AG20443 (cell line): Measurements from ENCODE around the gene ATP2B2.
"Not testable (repeated sequence)": the region's sequence is repeated elsewhere in the genome, so short reads cannot be mapped to it uniquely, and the experiment has no call there.

Experiments used
- DNase-seq: peaks from one replicate; pipeline ENCODE4 v3.0.0; 2012; ENCODE audit warnings: low spot score, mixed read lengths

Gene ATP2B2

DNA sequence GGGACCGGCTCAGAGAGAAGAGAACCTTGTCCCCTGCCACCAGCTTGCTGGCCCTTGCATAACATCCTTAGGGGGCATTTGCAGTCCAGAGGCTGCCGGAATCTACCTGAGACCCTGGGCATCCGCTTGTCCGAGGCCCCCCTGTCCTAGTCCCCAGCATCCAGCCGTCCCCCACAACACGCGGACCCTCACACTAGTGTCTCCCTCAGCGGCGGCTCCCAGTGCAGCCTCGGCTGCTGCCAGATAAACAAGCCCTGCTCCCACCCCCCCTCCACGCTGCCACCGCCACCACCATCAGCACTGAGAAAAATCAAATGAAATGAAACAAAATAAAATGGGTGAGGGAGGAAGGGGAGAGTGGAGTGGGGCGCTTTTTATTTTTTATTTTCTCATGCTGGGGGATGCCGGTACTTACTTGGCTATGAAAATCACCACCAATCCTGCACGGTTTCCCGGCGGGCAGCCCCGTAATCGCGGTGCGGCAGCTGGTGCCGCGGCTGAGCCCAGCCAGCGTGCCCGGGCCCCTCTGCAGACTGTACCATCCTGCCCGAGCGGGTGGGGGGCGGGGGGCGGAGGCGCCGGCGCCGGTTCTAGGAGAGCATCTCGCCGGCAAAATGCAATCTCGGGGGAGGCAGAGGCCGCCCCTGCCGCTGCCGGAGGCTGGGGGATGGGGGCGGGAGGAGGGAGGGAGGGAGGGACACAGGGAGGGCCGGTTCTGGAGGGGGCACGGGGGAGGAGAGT is at the start of gene ATP2B2:
ATP2B2 (minus strand) TSS at position 537 of the 741 bp plus-strand sequence. CDS start 56,043 bp downstream, outside the sequence.
- DNase-seq: peak; percentile 43

DNA sequence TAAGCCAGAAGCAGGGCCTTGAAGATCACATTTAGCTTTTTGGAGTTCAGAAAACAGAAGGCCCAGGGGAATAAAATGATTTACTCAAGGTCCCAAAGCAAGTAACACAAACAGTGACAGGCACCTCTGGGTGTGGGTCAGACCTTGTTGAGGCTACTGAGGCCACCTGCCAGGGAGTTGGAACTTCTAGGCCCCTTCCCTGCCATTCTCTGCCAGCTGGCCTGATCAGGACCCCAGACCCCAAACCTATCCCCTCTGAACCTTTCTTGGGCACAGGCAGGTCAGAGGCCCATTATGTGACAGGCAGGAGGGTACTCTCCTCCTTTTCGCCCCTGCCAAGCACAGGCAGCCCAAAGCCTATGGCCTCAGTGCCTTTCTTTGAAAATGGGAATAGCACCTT is 49.4 kb upstream of the ATP2B2 start:
- DNase-seq: no peak

DNA sequence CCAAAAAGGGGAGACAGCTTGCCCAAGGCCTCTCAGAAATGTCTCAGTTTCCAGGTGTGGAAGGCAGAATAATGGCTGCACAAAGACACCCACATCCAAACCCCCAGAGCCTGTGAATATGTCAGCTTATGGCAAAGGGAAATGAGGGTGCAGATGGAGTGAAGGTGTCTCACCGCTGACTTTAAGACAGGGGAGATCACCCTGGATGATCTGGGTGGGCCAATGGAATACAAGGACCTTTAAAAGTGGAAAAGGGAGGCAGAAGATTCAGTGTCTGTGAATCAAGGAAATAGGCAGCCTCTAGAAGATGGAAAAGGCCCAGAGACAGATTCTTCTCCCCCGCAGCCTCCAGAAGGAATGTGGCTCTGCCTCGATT is 48.8 kb upstream of the ATP2B2 start:
- no peak for DNase-seq

DNA sequence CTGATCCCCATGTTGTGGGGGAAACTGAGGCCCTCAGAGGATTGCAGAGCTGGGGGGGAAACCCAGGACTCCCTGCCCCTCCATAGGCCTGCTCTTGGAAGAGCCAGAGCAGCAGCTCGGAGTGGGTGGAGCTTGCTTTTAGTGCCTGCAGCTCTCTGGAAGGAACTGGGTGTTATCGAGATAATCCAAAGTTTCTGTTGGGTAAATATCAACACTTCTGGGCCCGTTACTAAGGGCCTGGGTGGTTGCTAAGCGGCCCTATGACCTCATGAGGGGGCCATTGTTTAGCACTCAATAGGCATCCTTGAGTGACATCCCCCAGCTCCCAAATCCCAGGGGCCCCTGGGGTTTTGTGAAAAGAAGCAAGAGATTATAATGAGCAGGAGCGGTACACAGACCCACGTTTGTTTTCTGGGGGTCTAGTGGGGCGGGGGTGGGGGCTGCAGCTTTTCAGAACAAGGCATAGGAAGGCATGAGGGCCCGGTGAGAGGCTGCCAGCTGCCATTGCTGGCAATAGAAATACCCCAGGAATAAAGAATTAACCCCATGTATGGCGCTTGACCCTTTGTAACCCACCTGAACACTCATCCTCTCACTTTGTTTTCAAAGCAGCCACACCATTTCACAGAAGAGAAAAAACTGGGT is 48.3 kb upstream of the ATP2B2 start:
- DNase-seq: no peak

DNA sequence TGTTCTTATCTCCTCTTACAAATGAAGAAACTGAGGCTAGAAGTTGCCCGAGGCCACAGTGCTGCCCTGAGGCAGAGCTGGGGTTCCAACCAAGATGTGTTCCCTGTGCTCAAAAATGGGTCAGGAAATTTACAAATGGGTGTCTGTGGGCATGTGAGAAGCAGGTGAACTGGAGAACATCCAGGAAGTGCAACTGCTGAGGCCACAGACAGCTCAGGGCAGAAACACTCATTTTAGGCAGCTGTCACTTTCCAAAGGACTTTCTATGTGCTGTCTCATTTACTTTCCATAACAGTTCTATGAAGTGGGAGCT is 47.2 kb upstream of the ATP2B2 start:
- no peak for DNase-seq

DNA sequence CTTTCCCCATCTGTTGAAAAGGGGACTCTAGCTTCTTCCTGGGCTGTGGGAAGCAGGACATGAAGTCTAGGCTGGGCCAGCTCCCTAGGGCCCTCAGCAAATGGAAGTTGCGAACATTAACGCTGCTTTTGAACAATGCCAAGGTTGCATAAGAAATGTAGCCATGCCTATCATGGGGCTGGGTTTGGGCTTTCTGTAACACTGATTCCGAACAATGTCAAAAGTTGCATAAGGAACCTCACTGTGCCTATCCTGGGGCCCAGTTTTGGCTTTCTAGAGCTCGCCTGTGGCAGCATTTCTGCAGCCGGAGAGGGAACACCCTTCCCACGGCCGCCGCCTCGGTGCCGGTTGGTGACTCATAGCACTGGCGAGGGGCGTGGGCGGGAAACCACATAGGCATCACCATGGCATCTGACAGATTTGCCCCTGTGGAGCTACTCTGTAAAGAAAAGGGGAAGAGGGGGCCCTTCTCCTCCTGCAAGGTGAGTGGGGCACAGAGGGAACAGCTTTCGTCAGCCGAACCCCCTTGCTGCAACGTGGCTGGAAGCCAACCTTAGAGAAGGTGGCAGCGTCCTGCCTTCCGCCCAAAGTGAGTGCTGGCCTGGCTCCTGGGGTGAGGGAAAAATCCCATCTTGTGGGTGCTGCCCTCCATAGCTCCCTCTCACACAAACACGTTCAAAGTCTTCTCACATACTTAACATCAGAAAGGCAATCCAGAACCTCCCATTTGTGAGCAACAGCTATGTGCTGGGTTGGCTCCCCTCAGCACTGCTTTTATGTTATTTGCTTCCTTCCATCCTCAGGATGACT is 46.6 kb upstream of the ATP2B2 start:
- DNase-seq: peak; percentile 77

DNA sequence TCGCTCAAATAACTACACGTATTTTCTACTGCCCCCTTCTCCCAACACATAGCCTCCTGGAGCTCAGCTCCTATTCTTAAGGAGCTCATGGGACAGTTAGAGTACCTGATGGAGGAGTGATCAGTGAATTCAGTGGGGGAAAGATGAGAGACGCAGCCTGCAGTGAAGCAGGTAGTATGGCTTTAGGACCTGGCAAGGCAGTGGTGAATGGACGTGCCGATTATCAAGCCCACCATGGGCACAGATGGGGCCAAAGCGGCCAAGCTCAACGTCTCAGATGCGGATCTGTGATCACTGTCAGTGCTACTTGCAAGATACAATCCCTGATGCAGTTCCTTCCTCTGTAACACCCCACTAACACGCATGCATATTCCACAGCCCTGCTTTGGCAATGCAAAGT is 45.8 kb upstream of the ATP2B2 start:
- DNase-seq: no peak

DNA sequence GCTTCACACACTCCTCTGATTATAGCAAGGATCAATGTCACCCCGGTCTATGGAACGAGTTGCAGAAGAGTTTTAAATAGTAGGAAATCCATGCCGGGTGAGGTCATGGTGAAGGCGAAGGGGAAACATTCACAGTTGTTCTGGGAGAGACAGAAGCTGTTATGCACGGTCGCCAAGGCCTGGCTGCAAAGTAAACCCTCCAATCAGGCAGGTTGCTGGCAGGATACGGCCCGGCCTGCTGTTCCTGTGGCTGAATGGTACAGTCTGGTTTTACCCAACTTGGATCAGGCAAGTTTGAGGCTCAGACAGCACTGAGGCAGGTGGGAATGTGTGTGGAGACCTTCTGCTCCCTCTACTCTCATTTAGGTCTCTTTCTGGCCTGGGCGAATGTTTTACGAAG is 45.3 kb upstream of the ATP2B2 start:
- no peak for DNase-seq

DNA sequence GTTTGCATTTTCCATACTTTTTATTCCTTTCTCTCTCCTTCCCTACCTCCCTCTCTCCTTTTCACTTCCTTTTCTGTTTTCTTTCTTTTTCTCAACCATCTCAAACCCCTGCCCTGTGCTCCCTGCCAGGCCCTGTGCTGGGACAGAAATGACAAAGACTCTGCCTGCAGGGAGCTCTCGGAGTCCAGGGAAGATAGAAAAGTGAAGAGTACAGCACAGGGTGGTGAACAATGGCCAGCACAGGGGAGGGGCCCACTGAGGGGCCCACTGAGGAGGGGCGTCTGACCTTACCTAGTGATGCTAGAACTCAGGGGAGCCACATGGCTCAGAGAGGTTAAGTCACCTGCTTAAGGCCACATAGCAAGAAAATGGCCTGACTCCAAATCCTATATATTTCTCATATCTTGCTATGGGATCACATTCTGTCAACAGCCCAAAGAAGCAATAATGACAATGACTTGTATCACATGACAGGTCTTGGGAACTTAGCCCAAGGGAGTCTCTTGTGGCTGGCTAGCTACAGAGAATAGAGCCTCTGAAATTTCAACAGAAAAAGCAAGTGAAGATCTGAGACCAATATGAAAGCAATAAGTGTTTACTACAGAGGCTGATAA is 44.3 kb upstream of the ATP2B2 start:
- DNase-seq: no peak

DNA sequence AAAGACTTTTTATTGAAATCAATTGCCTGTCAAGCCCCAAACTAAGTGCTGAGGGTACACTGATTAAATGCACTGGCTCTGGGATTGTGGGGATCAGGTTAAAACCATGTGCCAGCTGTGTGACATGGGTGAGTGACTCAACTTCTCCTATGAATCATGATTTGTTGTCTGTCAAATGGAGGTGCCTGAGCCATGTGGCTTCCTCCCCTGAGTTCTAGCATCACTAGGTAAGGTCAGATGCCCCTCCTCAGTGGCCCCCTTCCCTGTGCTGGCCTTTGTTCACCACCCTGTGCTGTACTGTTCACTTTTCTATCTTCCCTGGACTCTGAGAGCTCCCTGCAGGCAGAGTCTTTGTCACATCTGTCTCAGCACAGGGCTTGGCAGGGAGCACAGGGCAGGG is 43.6 kb upstream of the ATP2B2 start:
- no peak for DNase-seq

DNA sequence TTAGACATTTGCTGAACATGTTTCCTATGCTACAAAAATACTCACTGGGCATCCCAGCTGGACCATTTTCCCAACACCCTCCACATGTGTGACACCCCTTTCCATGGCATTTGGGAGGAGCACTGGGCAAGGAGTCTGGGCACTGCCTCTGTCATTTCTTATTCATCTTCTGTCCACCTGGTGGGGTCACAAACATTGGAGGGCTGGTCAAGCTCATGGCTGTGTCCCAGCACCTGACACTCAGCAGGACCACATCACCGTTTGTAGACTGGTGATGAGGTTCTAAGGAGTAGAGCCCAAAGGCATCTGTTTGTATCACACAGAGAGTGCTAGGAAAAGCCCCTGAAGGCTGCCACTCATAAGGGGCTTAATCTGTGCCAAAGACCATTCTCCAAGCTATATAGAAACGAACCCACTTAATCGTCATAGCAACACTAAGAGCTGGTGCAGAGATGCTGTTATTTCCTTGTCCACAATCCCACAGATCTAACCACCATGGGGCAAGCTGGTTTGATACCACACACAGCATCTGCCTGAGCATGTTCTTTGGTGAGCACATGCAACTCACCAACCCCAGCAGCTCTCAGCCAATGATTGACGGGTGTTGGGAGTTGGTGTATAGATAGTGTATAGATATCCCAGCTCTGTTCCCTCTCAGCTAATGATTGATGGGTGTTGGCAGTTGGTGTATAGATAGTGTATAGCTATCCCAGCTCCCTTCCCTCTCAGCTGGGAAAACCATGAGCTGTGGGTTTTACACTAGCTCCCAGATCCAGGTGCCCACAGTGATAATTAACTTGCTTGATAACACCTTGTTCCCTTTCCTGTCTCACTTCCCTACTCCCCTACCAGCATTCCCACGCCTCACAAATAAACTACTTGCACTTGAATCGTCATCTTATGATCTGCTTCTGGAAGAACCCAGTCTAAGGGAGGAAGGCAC is 42.7 kb upstream of the ATP2B2 start:
- DNase-seq: no peak

DNA sequence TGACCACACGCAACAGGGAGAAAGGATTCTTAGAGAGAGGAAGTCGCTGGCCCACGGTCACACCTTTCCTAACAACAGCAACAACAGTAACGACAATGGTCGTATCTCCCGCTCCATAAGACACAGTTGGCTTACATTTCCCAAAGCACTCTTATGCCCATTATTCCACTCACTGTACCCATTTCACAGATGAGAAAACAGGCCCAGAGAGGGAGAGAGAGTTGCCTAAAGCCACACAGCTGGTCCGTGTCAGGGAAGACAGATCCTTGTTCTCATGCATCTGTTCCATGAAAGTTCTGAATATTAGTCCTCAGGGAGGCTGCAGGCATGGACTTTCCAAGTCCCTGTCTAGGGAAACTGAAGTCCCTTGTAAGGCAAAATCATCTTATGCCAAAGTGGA is 42.0 kb upstream of the ATP2B2 start:
- DNase-seq: no peak

DNA sequence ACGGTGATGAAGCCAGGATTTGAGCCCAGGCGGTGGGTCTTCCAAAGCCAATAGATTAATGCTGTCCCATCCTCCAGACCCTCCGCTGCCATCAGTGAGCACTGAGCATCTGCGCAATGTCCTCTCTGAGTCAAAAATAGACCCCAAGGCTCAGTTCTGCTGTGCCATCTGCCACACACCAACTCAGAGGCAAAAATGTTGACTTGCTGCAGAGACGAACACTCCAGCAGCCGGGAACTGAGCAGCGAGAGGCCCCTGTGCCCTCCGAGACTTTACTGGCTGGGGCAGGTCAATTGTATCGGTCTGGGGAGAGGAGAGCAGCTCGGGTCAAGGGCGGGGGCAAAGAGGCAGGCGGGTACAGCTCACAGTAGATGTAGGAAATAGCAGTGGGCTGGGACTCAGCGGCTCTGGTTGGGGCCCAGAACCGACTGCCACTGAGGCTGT is 41.5 kb upstream of the ATP2B2 start:
- no peak for DNase-seq

DNA sequence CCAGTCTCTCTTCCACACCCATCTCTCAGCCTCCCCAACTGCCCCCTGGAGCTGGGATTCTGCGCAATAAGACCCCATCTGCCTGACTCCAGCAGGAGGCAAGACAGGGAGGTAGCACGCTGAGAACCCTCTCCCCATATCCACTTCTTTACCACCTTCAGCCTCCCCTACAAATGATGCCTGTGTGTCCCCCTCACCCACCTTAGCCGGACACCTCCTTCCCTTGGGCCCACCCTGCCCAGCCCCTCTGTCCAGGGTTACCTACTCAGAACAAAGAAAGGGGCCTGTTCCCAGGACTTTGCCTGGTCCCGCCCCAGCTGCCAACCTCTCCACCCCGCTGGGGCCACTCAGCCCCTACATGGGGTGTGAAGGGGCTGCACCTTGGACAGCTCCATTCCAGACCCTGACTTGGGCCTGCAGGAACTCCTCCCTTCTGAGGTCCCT is 40.8 kb upstream of the ATP2B2 start:
- DNase-seq: no peak

DNA sequence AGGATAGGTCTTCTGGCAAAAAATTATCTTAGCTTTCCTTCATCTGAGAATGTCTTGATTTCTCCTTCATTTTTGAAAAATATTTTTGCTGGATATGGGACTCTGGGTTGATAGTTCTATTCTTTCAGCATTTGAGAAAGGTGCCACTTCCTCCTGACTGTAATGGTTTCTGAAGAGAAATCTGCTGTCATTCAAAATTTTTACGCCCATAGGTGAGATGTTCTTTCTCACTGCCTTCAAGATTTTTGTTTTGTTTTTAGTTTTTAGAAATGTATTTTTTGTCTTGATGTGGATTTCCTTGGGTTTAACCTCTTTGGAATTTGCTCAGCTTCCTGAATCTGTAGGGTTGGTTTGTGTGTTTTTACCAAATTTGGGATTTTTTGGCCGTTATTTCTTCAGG is 37.1 kb upstream of the ATP2B2 start:
- DNase-seq: no peak

DNA sequence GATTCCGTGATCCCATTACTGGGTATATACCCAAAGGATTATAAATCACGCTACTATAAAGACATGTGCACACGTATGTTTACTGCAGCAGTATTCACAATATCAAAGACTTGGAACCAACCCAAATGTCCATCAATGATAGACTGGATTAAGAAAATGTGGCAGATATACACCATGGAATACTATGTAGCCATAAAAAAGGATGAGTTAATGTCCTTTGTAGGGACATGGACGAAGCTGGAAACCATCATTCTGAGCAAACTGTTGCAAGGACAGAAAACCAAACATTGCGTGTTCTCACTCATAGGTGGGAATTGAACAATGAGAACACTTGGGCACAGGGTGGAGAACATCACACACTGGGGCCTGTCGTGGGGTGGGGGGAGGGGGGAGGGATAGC is 35.0 kb upstream of the ATP2B2 start:
- not testable (repeated sequence) for DNase-seq

DNA sequence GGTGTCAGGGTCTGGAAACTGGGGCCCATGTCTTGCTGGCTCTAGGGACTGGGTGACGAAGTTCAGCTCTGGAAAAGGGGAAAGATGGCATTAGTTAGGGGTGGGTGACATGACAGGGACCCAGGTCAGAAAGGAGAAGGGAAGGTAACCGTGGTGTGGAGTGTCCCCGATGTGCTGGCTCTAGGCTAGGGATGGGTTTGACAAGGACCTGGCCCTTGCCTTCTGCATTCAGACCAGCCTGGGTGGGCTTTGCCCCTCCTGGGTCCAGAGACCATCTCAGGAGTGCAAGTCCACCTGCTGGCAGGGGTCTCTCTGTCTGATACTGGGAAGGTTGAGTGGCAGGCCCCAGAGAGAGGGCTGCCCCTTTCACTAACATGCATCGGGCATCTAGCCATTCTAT is 28.7 kb upstream of the ATP2B2 start:
- DNase-seq: no peak

DNA sequence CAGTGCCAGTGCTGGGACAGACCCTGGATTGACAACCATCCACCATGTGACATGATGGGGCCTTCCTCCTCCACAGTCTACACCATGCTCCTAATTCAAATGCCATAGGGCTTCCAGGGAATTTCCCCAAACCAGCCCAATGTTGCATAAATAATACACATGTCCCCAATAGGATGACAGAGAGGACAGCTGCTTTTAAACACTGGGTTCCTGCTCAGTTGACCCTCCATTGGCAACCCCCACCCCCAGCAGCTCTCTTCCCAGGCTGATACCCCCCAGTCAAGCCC is 28.3 kb upstream of the ATP2B2 start:
- no peak for DNase-seq

DNA sequence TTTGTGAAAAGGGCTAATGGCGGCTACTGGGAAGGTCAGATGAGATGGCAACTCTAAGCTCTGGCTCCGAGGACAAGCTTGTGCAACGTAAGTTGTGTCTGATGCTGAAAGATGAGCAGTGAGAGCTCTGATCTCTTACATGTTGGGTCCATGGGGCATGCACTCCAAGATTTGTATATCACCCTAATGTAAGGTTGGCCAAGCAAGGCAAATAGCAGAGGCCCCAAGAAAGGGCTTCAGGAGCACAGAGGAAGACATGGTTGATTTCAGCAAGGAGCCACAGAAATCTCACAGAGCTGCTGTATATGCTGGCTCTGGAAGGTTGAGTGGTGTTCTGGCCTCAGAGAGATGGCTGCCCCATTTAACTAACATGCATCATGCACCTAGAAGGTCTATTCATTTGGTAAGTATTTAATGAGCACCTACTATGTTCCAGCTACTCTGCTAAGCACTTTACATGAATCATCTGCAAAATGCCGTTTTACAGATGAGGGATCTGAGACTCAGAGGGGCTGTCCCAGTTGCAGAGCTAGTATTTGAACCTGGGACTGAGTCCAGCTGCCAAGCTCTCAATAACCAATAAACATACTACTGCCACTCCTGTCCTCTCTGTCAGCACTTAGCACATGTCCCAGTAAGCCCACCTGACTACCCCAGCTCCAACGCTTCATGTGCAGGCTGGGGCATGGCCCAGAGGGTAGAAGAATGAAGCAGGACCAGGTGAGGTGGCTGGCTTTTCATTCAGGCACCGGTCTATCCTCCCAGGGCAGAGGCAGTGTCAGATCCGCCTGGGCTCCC is 27.8 kb upstream of the ATP2B2 start:
- DNase-seq: no peak

DNA sequence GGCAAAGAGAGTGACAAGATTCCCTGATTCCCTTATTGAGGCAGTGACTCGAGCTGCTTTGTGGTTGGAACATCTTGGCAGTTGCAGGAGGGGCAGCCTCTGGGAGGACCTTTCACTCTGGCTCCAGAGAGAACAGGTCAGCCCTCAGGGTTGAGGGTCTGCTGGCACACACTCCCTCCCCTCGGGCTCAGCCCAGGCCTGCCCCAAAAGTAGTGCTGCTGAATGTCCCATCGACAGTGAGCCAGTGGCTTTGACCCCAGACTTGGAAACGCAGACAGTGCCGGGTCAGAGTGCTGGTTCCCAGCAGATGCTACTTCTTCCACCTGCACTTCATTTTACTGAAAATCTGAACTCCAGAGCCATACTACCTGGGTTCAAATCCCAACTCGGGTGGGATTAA is 25.6 kb upstream of the ATP2B2 start:
- DNase-seq: no peak

DNA sequence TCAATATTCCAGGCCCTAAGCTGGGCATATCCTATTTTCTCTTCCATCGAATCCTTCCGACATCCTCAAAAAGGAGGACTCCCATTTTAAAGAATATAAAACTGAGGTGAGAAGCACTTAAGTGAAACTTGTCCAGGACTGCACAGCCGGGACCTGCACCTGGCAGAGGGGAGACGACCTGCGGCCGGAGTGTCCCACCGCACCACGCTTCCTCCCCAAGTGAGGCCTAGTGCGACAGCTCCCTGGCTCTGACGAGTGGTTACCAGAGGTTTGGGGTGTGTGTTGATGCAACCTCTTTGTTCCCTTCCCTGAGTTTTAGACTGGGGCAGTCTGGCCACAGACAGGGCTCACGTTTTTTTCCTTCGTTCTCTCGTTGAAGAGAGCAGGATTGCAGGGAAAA is 24.9 kb upstream of the ATP2B2 start:
- no peak for DNase-seq
